GM12872 (cell line): Measurements from ENCODE around the gene NKD1.

ENCODE experiments used
- CTCF ChIP-seq: IDR thresholded peaks from 3 replicates; pipeline ENCODE4 v1.5.1; 2011; ENCODE audit warnings: low read depth, mild to moderate bottlenecking, low read length, moderate library complexity; ENCODE audit not compliant: insufficient read depth

The NKD1 gene

DNA sequence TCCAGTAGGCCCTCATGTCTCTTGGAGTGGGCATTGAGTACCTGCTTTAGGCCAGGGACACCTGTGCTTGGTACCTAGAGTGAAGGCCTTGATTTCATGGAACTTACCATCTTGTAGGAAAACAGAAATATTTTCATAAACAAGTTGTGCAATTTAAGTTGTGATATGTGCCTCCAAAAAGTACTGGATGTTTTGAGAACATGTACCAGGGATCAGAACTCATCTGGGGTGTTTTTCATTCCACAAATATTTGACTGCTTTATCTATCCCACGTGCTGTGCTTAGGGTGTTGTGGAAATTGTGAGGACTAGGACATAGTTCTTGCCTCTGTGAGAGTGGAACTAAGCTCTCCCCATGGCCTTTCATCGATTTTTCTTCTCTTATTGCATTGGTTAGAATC, 8.8 kb downstream of the NKD1 start:
- no peak for TF ChIP-seq CTCF

DNA sequence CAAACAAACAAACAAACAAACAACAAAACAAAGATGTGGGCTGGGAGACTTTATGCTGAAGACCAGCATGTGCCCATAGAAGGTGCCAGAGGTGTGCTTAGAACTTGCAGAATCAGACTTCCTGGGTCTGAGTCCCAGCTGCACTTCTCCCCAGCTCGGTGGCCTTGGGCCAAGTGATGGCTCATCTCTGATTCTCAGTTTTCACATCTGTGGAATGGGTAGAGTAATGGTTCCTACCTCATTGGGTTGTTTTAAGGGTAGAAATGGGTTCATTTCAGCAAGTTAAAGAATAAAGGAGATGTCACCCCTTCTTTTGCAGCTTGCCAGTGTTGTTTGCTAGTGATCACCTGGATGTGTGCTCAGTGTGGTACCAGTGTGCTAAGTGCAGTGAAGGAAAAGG, 10.7 kb downstream of the NKD1 start:
- no peak for TF ChIP-seq CTCF

DNA sequence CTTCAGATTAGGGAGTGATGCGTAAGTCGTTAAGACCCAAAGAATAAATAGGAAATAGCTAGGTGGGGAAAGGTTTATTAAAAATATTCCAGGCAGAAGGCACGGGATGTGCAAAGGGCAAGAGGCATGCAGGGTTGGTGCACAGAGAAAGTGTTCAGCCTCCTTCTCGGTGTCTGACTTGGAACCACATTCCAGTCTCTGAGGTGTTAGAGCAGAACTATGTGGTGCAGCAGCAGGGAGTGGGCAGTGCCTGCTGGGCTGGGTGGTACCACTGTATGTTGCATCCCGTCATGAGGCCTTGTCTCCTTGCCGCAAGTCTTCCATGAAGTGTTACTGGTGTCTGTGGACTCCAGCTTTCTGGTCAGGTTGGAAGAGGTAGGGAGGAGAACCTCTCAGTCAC, 11.1 kb downstream of the NKD1 start:
- TF ChIP-seq CTCF: no peak

DNA sequence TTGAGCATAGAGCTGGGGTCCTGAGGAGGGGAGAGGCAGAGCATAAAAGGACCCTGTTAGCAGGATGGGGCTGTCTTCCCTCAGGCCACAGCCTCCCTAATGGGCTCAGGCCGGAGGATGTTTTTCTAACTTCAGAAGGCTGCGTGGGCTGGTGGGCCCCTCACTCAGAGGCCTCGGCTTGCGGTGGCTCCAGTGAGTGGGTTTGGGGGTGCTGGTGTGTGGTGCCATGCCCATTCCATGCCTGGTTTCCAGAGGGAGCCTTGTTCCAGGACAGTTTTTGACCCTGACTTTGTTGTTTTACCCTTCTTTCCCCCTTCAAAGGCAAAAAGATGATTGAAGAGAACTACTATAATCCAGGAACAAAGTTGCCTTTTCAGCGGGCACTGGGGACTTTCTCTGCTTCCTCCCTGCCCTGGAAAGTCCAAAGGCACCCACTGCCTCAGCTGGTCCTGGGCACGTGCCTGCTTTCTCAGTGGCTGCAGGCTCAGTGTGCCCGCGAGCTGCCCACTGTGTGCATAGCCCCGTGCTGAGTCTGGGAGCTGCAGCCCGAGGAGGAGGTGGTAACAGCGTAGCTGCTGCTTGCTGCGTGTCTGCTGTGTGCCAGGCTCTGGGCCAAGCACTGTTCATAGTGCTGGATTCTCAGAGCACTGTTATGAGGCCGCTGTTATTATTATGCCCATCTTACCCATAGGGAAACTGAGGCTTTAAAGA, 11.8 kb downstream of the NKD1 start:
- TF ChIP-seq CTCF: no peak

DNA sequence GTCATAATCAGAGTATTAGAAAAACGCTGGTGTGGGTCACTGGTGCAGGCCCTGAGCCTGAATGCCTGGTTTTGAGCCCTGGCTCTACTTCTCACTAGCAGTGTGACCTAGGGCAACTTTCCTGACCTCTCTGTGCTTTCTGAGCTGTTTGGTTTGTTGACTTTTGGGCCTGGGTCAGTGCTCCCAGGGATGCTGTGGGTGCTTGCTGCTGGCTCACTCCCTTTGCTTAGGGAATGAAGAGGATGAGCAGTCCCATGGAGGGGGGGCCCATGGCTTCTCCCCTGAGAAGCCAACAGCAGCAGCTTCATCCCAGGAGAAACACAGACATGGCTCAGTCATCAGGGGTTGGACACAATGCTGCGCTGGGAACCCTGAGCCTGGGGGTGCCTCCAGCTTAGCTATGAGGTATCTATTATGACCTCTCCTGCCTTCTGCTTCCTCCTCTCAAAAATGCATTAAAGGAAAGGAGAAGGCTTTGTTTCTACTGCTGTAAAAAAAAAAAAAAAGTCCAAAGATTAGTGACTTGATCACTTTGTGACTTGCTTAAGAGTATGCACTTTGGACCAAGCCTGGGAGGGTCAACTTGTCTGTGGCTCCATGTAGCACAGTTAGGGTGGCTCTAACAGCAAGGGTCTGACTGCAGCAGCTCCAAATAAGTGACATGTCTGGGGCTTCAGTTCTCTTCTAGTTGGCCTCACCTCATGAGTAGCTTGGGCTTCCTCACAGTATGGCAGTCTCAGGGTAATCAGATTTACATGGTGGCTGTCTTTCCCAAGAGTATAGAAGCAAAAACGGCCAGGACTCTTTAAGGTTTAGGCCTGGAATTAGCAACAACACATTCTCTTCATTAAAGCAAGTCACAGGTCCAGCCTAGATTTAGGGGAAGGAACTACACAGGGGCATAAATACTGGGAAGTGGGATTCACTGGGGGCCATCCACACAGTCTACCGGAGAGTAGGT, 13.0 kb downstream of the NKD1 start:
- TF ChIP-seq CTCF: no peak

DNA sequence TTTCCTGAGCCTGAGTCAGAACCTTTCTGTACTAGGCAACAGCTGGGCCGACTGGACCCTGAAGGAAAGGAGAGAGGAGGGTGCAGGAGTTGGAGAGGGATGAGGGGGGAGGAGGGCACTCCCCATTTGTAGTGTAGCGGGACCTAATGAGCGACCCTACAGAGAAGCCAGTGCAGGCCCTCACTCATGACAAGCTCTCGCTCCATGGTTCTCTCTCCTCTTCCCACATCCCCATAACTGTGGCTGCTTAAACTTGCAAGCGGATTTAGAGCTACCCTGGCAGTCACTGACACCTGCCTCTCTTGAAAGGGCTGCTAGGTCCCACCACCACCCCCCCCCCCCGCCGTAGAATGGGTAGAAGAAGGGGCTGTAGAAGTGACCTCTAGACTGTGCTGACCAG, 14.5 kb downstream of the NKD1 start:
- TF ChIP-seq CTCF: no peak

DNA sequence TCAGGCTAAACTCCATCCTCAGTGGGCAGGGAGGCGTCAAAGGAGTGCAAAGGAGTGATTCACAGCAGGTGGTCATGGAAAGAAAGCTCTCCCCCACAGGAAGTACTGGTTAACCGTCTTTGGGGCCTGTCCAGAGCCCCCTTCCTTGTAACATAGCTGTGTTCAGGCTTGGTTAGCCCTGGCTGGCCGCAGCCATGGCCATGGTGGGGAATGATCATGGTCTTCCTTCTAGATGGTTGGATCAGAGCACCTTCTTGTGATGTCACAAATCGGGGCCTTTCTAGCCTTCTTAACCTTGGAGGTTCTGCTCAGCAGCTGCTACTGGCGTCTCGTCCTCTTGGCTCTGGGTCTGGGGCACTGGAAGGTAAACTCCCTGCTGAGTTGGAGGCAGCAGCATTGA, 15.8 kb downstream of the NKD1 start:
- no peak for TF ChIP-seq CTCF
